Measurements from ENCODE around the gene VEZT.

Gene VEZT

DNA sequence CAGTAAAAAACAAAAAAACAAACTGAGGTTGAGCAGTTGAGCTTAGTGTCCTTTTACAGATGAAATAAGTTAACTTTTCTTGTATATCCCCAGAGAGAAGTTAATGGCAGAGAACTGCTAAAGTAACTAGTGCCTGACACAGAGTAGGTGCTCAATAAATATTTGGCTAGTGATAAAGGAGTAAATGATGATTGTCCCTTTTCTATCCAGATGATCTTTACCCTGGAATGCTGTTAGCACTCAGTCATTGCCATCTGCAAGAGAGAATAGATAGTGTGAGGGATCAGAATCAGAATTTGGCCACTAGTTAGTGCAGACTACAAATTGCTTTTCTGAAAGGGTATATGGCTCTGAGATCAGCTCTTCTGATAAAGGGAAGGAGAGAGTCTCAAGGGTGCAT, 21.6 kb downstream of the VEZT start:
- TF ChIP-seq ZBTB7A (IDR thresholded peaks at IDR 0.05; ENCODE audit: low read depth) = no peak
- no peak for TF ChIP-seq YY1 (IDR thresholded peaks at IDR 0.05; ENCODE audit: low read depth)
- TF ChIP-seq TAF1 (IDR thresholded peaks at IDR 0.05; ENCODE audit: low read depth) = no peak
- TF ChIP-seq EP300 (IDR thresholded peaks at IDR 0.05; ENCODE audit: borderline replicate concordance) = no peak
- TF ChIP-seq EGR1 (IDR thresholded peaks at IDR 0.05) = no peak
- TF ChIP-seq, protein P1, sequence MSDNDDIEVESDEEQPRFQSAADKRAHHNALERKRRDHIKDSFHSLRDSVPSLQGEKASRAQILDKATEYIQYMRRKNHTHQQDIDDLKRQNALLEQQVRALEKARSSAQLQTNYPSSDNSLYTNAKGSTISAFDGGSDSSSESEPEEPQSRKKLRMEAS (IDR thresholded peaks at IDR 0.05) = no peak

DNA sequence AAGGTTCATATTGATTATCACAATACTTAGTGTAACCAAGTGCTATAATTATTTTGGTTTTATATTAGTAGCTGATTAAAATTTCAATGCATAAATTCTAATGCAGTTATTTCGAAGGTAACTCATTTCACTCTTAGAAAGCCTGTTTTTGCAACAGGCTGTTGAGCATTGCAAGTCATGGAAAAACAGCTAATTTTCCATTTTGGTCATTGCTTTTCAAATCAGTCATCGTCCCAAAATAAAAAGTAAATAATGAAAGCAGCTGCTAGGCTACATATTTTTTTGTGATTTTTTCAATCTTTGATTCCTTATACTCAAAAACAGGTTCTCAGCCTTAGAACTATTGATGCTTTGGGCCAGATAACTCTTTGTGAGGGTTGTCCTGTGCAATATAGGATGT, 22.9 kb downstream of the VEZT start:
- no peak for TF ChIP-seq TCF12 (IDR thresholded peaks at IDR 0.05; ENCODE audit: low read depth)
- TF ChIP-seq ZBTB7A (IDR thresholded peaks at IDR 0.05; ENCODE audit: low read depth) = no peak
- TF ChIP-seq EGR1 (IDR thresholded peaks at IDR 0.05) = no peak
- no peak for TF ChIP-seq CREB1 (IDR thresholded peaks at IDR 0.05; ENCODE audit: low read depth)
- no peak for TF ChIP-seq TEAD4 (IDR thresholded peaks at IDR 0.05)
- TF ChIP-seq, protein P2, sequence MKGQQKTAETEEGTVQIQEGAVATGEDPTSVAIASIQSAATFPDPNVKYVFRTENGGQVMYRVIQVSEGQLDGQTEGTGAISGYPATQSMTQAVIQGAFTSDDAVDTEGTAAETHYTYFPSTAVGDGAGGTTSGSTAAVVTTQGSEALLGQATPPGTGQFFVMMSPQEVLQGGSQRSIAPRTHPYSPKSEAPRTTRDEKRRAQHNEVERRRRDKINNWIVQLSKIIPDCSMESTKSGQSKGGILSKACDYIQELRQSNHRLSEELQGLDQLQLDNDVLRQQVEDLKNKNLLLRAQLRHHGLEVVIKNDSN (IDR thresholded peaks at IDR 0.05) = no peak
- no peak for TF ChIP-seq NFIC (IDR thresholded peaks at IDR 0.05)
- no peak for TF ChIP-seq CEBPB (IDR thresholded peaks at IDR 0.05)
- TF ChIP-seq YY1 (IDR thresholded peaks at IDR 0.05; ENCODE audit: low read depth) = no peak
- TF ChIP-seq TAF1 (IDR thresholded peaks at IDR 0.05; ENCODE audit: low read depth) = no peak
- TF ChIP-seq, protein P3, sequence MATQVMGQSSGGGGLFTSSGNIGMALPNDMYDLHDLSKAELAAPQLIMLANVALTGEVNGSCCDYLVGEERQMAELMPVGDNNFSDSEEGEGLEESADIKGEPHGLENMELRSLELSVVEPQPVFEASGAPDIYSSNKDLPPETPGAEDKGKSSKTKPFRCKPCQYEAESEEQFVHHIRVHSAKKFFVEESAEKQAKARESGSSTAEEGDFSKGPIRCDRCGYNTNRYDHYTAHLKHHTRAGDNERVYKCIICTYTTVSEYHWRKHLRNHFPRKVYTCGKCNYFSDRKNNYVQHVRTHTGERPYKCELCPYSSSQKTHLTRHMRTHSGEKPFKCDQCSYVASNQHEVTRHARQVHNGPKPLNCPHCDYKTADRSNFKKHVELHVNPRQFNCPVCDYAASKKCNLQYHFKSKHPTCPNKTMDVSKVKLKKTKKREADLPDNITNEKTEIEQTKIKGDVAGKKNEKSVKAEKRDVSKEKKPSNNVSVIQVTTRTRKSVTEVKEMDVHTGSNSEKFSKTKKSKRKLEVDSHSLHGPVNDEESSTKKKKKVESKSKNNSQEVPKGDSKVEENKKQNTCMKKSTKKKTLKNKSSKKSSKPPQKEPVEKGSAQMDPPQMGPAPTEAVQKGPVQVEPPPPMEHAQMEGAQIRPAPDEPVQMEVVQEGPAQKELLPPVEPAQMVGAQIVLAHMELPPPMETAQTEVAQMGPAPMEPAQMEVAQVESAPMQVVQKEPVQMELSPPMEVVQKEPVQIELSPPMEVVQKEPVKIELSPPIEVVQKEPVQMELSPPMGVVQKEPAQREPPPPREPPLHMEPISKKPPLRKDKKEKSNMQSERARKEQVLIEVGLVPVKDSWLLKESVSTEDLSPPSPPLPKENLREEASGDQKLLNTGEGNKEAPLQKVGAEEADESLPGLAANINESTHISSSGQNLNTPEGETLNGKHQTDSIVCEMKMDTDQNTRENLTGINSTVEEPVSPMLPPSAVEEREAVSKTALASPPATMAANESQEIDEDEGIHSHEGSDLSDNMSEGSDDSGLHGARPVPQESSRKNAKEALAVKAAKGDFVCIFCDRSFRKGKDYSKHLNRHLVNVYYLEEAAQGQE (IDR thresholded peaks at IDR 0.05; ENCODE audit: low read depth) = no peak
- no peak for TF ChIP-seq FOXM1 (IDR thresholded peaks at IDR 0.05; ENCODE audit: borderline replicate concordance, low read depth)
- no peak for TF ChIP-seq EP300 (IDR thresholded peaks at IDR 0.05; ENCODE audit: borderline replicate concordance)
- TF ChIP-seq, protein P1 (IDR thresholded peaks at IDR 0.05) = no peak
- TF ChIP-seq RAD21 (IDR thresholded peaks at IDR 0.05; ENCODE audit: low read depth) = no peak

DNA sequence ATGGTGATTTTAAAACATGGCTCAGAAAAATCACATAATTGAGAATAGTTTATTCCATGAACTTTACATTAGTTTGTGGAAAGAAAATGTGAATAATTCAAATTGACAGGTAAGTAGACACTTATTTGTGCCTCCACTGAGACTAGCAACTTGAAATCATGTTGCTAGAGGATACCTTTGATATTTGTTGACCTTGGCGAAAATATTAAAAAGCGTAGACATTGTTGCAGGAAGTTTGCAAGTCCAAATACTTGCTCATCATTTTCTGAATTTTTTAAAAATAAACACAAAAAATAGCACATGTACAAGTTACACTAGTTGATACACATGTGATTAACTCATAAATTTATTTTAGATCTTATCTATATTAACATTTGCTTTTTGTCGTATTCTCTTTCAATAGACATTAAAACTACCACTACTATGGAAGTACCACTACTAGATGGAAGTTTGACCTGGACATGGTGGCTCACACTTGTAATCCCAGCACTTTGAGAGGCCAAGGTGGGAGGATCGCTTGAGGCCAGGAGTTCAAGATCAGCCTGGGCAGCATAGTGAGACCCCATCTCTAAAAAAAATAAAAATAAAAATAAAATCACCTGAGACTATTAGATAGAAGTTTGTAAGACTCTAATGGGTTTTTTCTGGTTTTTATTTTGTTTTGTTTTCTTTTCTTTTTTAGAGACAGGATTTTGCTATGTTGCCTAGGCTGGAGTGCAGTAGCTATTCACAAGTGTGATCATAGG, 24.3 kb downstream of the VEZT start:
- TF ChIP-seq, protein P1 (IDR thresholded peaks at IDR 0.05) = no peak
- TF ChIP-seq EP300 (IDR thresholded peaks at IDR 0.05; ENCODE audit: borderline replicate concordance) = no peak

DNA sequence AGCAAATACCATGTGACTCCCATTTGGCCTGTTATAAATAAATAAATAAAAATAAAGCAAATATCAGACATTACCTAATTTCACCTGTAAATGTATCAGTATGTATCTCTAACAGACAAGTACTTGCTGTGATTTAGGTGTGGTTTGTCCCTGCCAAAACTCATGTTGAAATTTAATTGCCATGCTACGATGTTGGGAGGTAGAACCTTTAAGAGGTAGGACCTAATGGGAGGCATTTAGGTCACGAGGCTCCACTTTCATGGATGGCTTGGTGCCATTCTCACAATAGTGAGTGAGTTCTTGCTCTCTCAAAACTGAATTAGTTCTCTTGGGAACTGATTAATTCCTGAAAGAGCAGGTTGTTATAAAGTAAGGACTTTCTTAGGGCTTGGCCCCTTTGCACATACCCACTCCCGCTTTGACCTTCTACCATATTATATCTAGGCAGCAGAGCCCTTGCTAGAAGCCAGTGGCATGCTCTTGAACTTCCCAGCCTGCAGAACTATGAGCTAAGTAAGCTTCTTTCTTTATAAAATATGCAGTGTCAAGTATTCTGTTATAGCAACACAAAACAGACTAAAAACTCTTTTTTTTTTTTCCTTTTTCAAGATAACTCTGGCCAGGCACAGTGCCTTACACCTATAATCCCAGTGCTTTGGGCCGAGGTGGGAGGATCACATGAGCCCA, 26.0 kb downstream of the VEZT start:
- no peak for TF ChIP-seq RAD21 (IDR thresholded peaks at IDR 0.05; ENCODE audit: low read depth)
- TF ChIP-seq, protein P1 (IDR thresholded peaks at IDR 0.05) = no peak
- no peak for TF ChIP-seq YY1 (IDR thresholded peaks at IDR 0.05; ENCODE audit: low read depth)
- no peak for TF ChIP-seq ZBTB7A (IDR thresholded peaks at IDR 0.05; ENCODE audit: low read depth)
- no peak for TF ChIP-seq TAF1 (IDR thresholded peaks at IDR 0.05; ENCODE audit: low read depth)
- no peak for TF ChIP-seq TCF12 (IDR thresholded peaks at IDR 0.05; ENCODE audit: low read depth)
- TF ChIP-seq, protein P2 (IDR thresholded peaks at IDR 0.05) = no peak
- TF ChIP-seq CEBPB (IDR thresholded peaks at IDR 0.05) = no peak
- no peak for TF ChIP-seq TEAD4 (IDR thresholded peaks at IDR 0.05)
- TF ChIP-seq EGR1 (IDR thresholded peaks at IDR 0.05) = no peak
- TF ChIP-seq, protein P3 (IDR thresholded peaks at IDR 0.05; ENCODE audit: low read depth) = no peak
- TF ChIP-seq EP300 (IDR thresholded peaks at IDR 0.05; ENCODE audit: borderline replicate concordance) = no peak

DNA sequence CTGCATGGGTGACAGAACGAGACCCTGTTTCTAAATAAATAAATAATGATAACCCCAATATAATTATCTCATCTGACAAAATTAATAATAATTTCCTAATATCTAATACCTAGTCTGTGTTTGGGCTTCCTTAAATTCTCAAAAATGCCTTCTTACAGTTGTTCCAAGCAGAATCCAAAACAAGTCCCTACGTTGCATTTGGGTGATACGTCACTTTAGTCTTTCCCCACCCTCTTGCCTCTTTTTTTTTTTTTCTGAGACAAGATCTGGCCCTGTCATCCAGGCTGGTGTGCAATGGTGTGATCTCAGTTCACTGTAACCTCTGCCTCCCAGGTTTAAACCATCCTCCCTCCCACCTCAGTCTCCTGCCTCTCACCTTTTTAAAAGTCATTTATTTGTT, 26.7 kb downstream of the VEZT start:
- TF ChIP-seq, protein P3 (IDR thresholded peaks at IDR 0.05; ENCODE audit: low read depth) = no peak
- TF ChIP-seq EP300 (IDR thresholded peaks at IDR 0.05; ENCODE audit: borderline replicate concordance) (no peak), CREB1 (IDR thresholded peaks at IDR 0.05; ENCODE audit: low read depth) (no peak), CEBPB (IDR thresholded peaks at IDR 0.05) (no peak), YY1 (IDR thresholded peaks at IDR 0.05; ENCODE audit: low read depth) (no peak), TAF1 (IDR thresholded peaks at IDR 0.05; ENCODE audit: low read depth) (no peak), FOXM1 (IDR thresholded peaks at IDR 0.05; ENCODE audit: borderline replicate concordance, low read depth) (no peak), RAD21 (IDR thresholded peaks at IDR 0.05; ENCODE audit: low read depth) (no peak), TEAD4 (IDR thresholded peaks at IDR 0.05) (no peak), ZBTB7A (IDR thresholded peaks at IDR 0.05; ENCODE audit: low read depth) (no peak)
- TF ChIP-seq, protein P1 (IDR thresholded peaks at IDR 0.05) = no peak

All from Ishikawa (cell line).